ENCODE measurements around the gene SLC22A14. TPM values are rescaled to one million over a fixed set of nuclear protein-coding genes. Genes with fewer than 3 reads are reported as not detected.

The SLC22A14 gene
- total RNA-seq, 1 experiment from 2014 or later = not detected

GRCh38 chr3:38362825-38363224, 80.7 kb downstream of the SLC22A14 start:
- Histone ChIP-seq H4K5ac (ENCODE audit: insufficient read length, low read depth, low read length) (no peak overlapping the region), H3K18ac (ENCODE audit: insufficient read length, low read depth, low read length) (no peak overlapping the region), H3K4me2 (ENCODE audit: insufficient read depth, insufficient read length, low read length) (no peak overlapping the region), H4K20me1 (ENCODE audit: control insufficient read depth, insufficient read depth, insufficient read length) (no peaks in the 10 kb centered on the region), H3K4me1 (ENCODE audit: insufficient read depth, low read length) (no peaks in the 10 kb centered on the region), H3K14ac (ENCODE audit: insufficient read depth, low read length) (no peak overlapping the region), H3K79me1 (ENCODE audit: insufficient read depth, low read depth, low read length, poor library complexity, severe bottlenecking) (no peaks in the 10 kb centered on the region), H3K4ac (ENCODE audit: low read depth, low read length) (no peak overlapping the region), H2BK20ac (ENCODE audit: low read depth, low read length, poor library complexity, severe bottlenecking) (no peak overlapping the region), H2AK5ac (ENCODE audit: insufficient read length, low read length) (no peak overlapping the region), H2BK12ac (ENCODE audit: insufficient read length, low read depth, low read length) (no peak overlapping the region), H2BK5ac (ENCODE audit: insufficient read length, low read length) (no peak overlapping the region), H2BK120ac (ENCODE audit: low read depth, low read length, poor library complexity, severe bottlenecking) (no peak overlapping the region), H3K56ac (ENCODE audit: insufficient read length, low read depth, low read length) (no peak overlapping the region), H4K8ac (replicated peaks; ENCODE audit: insufficient read length, low read depth, low read length) (no peak overlapping the region), H4K91ac (ENCODE audit: insufficient read length, low read depth, low read length) (no peak overlapping the region), H3K9me3 (ENCODE audit: control insufficient read depth, low read depth, low read length) (no peaks in the 10 kb centered on the region), H2BK15ac (ENCODE audit: low read depth, low read length) (no peak overlapping the region), H3K79me2 (ENCODE audit: insufficient read depth, low read length) (no peaks in the 10 kb centered on the region), H3K9ac (ENCODE audit: extremely low read depth, insufficient read length, low read length) (no peak overlapping the region), H3K23ac (ENCODE audit: insufficient read length, low read depth, low read length) (no peak overlapping the region), H2AFZ (ENCODE audit: low read length) (no peak overlapping the region), H3K27ac (ENCODE audit: insufficient read length, low read depth, low read length) (no peak overlapping the region), H3T11ph (ENCODE audit: low read length) (no peak overlapping the region), H3K23me2 (ENCODE audit: insufficient read length, low read depth, low read length, poor library complexity, severe bottlenecking) (no peaks in the 10 kb centered on the region), H3K27me3 (ENCODE audit: insufficient read depth, low read length) (no peaks in the 10 kb centered on the region)
- Mint-ChIP-seq H3K9me3 (peaks cover 9 to 17% of the 10 kb centered on the region in 2 experiments; a peak in 4 of 5 replicates), H3K36me3 (ENCODE audit: insufficient read depth in 1 of 3, low read depth in 3 of 3) (peaks cover 15 to 33% (median 21%) of the 10 kb centered on the region in 3 experiments), H3K27ac (no peak overlapping the region), H3K4me3 (no peak overlapping the region), H3K4me1 (no peaks in the 10 kb centered on the region), H3K27me3 (ENCODE audit: low read depth) (no peaks in the 10 kb centered on the region)
- no peak for DNase-seq
- TF ChIP-seq CTCF (conservative IDR thresholded peaks at IDR 0.05) = no peak
- whole genome bisulfite sequencing (ENCODE audit: extremely low coverage, insufficient read length, low lambda C conversion rate) = no CpG with 5 or more reads among the region's 9 CpGs

All from H9 (cell line).